Body of pancreas (tissue), 4 donors: ENCODE data around the gene DLG2.

ENCODE experiments used
- POLR2A ChIP-seq, 3 donors: fragments of 450-650 bp; IDR thresholded peaks; one replicate each; pipeline ENCODE4 v1.6.1; 2016; ENCODE audit warnings: antibody characterized with exemption in 3 of 3, mild to moderate bottlenecking in 2 of 3
- TF ChIP-seq, protein P1 (sequence below), 7 experiments: fragments of 450-650 bp in 4 of 7; fragments of 200-600 bp in 3 of 7; sonication (generic) in 3 of 7; IDR thresholded peaks; one replicate each; pipeline ENCODE4 v1.5.1; 2016 to 2019; ENCODE audit warnings: antibody characterized with exemption in 7 of 7

DNA sequence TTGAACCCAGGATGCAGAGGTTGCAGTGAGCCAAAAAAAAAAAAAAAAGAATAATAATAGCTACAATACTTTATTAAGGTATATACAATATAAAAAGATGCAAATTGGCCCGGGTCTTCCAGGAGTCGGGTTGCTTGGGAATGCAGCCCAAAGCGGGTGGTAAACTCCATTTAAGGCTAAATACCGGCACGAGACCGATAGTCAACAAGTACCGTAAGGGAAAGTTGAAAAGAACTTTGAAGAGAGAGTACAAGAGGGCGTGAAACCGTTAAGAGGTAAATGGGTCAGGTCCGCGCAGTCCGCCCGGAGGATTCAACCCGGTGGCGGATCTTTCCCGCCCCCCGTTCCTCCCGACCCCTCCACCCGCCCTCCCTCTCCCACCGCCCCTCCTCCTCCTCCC is 143.3 kb downstream of the DLG2 start:
- TF ChIP-seq, protein P1, sequence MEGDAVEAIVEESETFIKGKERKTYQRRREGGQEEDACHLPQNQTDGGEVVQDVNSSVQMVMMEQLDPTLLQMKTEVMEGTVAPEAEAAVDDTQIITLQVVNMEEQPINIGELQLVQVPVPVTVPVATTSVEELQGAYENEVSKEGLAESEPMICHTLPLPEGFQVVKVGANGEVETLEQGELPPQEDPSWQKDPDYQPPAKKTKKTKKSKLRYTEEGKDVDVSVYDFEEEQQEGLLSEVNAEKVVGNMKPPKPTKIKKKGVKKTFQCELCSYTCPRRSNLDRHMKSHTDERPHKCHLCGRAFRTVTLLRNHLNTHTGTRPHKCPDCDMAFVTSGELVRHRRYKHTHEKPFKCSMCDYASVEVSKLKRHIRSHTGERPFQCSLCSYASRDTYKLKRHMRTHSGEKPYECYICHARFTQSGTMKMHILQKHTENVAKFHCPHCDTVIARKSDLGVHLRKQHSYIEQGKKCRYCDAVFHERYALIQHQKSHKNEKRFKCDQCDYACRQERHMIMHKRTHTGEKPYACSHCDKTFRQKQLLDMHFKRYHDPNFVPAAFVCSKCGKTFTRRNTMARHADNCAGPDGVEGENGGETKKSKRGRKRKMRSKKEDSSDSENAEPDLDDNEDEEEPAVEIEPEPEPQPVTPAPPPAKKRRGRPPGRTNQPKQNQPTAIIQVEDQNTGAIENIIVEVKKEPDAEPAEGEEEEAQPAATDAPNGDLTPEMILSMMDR (IDR thresholded peaks at IDR 0.05), result no peak
- TF ChIP-seq POLR2A (IDR thresholded peaks at IDR 0.05), result no peak
